ENCODE data around the gene DNPH1. TPM values are rescaled to one million over a fixed set of nuclear protein-coding genes. Genes with fewer than 3 reads are reported as not detected.
A peak's percentile ranks its signal among the peaks of the same experiment; 100 is the strongest.

The DNPH1 gene
- total and polyA plus RNA-seq, 9 of the 15 experiments (the other 6 are each of a cell fraction or from before 2014, with no cell fraction given), result 7.3 to 300 (median 68.7) TPM

GRCh38 chr6:43248791-43249190 lies 19.5 kb upstream of the DNPH1 start:
- FAIRE-seq (no peak), ATAC-seq (no peak), DNase-seq (ENCODE audit: extremely low read depth in 1 of 4, low spot score in 3 of 4) (no peak)
- H2AFZ ChIP-seq (ENCODE audit: low read depth, low read length), result no peak overlapping the region
- CTCF ChIA-PET (ENCODE audit: low intra/inter-chr PET ratio), result no interaction called here
- in situ Hi-C loops (cut with MboI) (no loop called here), intact Hi-C loops (cut with micrococcal nuclease) (loop anchor here (5.0 kb wide), 1 partner anchor 76 kb away; the partner anchor contains the start of gene SRF)
- no peaks in the 10 kb centered on the region for H3K79me2 ChIP-seq (ENCODE audit: control insufficient read depth, insufficient read depth, low read length)
- POLR2A ChIA-PET, result interaction anchor here (1.5 kb wide), 1 partner anchor 11 kb away, joined by 3 read pairs; no protein-coding TSS in a partner anchor
- H3K27me3 ChIP-seq (ENCODE audit: control insufficient read depth in 2 of 2, insufficient read depth in 2 of 2, low read length in 2 of 2), result peaks cover 56 to 84% of the 10 kb centered on the region in 2 experiments
- peaks cover 17% of the 10 kb centered on the region; the same call in 1 of the 2 replicates for H4K20me1 ChIP-seq (replicated peaks; ENCODE audit: control insufficient read depth, insufficient read depth, low read length)
- peaks cover 10 to 21% of the 10 kb centered on the region in 2 experiments for H3K4me1 ChIP-seq (replicated peaks in 1 of 2; ENCODE audit: control insufficient read depth in 2 of 2, insufficient read depth in 2 of 2, low read length in 2 of 2)
- H3K36me3 ChIP-seq (ENCODE audit: control insufficient read depth, insufficient read depth, low read length), result no peaks in the 10 kb centered on the region
- no TSS peak for BruUV-seq (replicated peaks)
- TF ChIP-seq SIRT6 (IDR thresholded peaks at IDR 0.05; ENCODE audit: low read depth, low read length) (no peak), RBM25 (IDR thresholded peaks at IDR 0.05; ENCODE audit: low read depth, low read length, severe bottlenecking) (peak; percentile 92)
- no peak overlapping the region for H3K4me3 ChIP-seq
- H3K9me1 ChIP-seq (ENCODE audit: control insufficient read depth, insufficient read depth, low read length), result no peaks in the 10 kb centered on the region
- H3K9me3 ChIP-seq (replicated peaks; ENCODE audit: control insufficient read depth, insufficient read depth, low read depth, low read length), result no peaks in the 10 kb centered on the region
- no peak overlapping the region for H3K4me2 ChIP-seq (ENCODE audit: insufficient read depth, low read length)
- no peak overlapping the region for H3K9ac ChIP-seq (ENCODE audit: insufficient read depth in 1 of 2, low read depth in 2 of 2, low read length in 2 of 2)
- H3K27ac ChIP-seq (ENCODE audit: extremely low read depth, low read depth, low read length), result no peak overlapping the region

- no TSS peak for BruUV-seq (replicated peaks)
- TF ChIP-seq ZNF699 (CRISPR knock-in tag; IDR thresholded peaks at IDR 0.05; ENCODE audit: insufficient replicate concordance) (no peak), POU5F1 (IDR thresholded peaks at IDR 0.05; ENCODE audit: borderline replicate concordance, low read depth, low read length, partially characterized antibody) (no peak), ZC3H4 (CRISPR knock-in tag; IDR thresholded peaks at IDR 0.05; ENCODE audit: borderline replicate concordance) (no peak), SNIP1 (IDR thresholded peaks at IDR 0.05; ENCODE audit: low read depth) (no peak), KDM1A (IDR thresholded peaks at IDR 0.05) (no peak), ZBTB49 (CRISPR knock-in tag; IDR thresholded peaks at IDR 0.05; ENCODE audit: borderline replicate concordance) (no peak), POLR2A (conservative IDR thresholded peaks at IDR 0.05) (no peak), KDM4B (IDR thresholded peaks at IDR 0.05; ENCODE audit: borderline replicate concordance in 2 of 2, low read depth in 1 of 2) (no peak), KLF13 (tag; IDR thresholded peaks at IDR 0.05; ENCODE audit: borderline replicate concordance, low read depth) (no peak), GABPA (tag; conservative IDR thresholded peaks at IDR 0.05; ENCODE audit: low read depth) (no peak)
- no peak for FAIRE-seq
- Histone ChIP-seq H3K79me2 (ENCODE audit: control insufficient read depth, insufficient read depth, low read length) (no peaks in the 10 kb centered on the region), H3K9me1 (ENCODE audit: control insufficient read depth, insufficient read depth, low read length) (no peaks in the 10 kb centered on the region), H4K20me1 (replicated peaks; ENCODE audit: control insufficient read depth, insufficient read depth, low read length) (peaks cover 12% of the 10 kb centered on the region; the same call in 1 of the 2 replicates), H2AFZ (ENCODE audit: low read depth, low read length) (peak overlapping the region; percentile 96; the same call in 1 of the 2 replicates), H3K4me2 (ENCODE audit: insufficient read depth, low read length) (no peak overlapping the region), H3K36me3 (ENCODE audit: control insufficient read depth, insufficient read depth, low read length) (no peaks in the 10 kb centered on the region), H3K9ac (ENCODE audit: insufficient read depth in 1 of 2, low read depth in 2 of 2, low read length in 2 of 2) (no peak overlapping the region), H3K9me3 (replicated peaks; ENCODE audit: control insufficient read depth, insufficient read depth, low read depth, low read length) (no peaks in the 10 kb centered on the region), H3K4me3 (no peak overlapping the region), H3K27me3 (ENCODE audit: control insufficient read depth in 2 of 2, insufficient read depth in 2 of 2, low read length in 2 of 2) (peaks cover 53 to 82% of the 10 kb centered on the region in 2 experiments), H3K4me1 (replicated peaks in 1 of 2; ENCODE audit: control insufficient read depth in 2 of 2, insufficient read depth in 2 of 2, low read length in 2 of 2) (peaks cover 10 to 23% of the 10 kb centered on the region in 2 experiments), H3K27ac (ENCODE audit: extremely low read depth, low read depth, low read length) (no peak overlapping the region)
- ATAC-seq, result no peak
- in situ Hi-C loops (cut with MboI) (no loop called here), intact Hi-C loops (cut with micrococcal nuclease) (loop anchor here (5.0 kb wide), 1 partner anchor 76 kb away; the partner anchor contains the start of gene SRF)
- no peak for DNase-seq (ENCODE audit: extremely low read depth in 1 of 4, low spot score in 3 of 4)
- CTCF ChIA-PET (ENCODE audit: low intra/inter-chr PET ratio), result no interaction called here
- POLR2A ChIA-PET, result interaction anchor here (0.6 to 1.5 kb wide), 3 partner anchors 10 to 685 kb away, joined by 3 to 4 read pairs (median 3); partner anchors contain the start of gene PEX6
- 28% methylated on average over 3 of the region's 3 CpGs for WGBS (ENCODE audit: insufficient coverage, low coverage, missing lambda C conversion rate)
Measured at GRCh38 chr6:43248101-43248500, 18.8 kb upstream of the DNPH1 start.
